NCI-H2107 treated with DMSO at 0.1 percent for 48 hours (cell line): ENCODE measurements around the gene PIP5K1B.
"Not testable (repeated sequence)": the region's sequence is repeated elsewhere in the genome, so short reads cannot be mapped to it uniquely, and the experiment has no call there.

Experiments
- DNase-seq: peaks from one replicate; lab custom pipeline; 2025; ENCODE audit not compliant: unreplicated experiment; lab: John Stamatoyannopoulos, UW

Gene PIP5K1B

DNA sequence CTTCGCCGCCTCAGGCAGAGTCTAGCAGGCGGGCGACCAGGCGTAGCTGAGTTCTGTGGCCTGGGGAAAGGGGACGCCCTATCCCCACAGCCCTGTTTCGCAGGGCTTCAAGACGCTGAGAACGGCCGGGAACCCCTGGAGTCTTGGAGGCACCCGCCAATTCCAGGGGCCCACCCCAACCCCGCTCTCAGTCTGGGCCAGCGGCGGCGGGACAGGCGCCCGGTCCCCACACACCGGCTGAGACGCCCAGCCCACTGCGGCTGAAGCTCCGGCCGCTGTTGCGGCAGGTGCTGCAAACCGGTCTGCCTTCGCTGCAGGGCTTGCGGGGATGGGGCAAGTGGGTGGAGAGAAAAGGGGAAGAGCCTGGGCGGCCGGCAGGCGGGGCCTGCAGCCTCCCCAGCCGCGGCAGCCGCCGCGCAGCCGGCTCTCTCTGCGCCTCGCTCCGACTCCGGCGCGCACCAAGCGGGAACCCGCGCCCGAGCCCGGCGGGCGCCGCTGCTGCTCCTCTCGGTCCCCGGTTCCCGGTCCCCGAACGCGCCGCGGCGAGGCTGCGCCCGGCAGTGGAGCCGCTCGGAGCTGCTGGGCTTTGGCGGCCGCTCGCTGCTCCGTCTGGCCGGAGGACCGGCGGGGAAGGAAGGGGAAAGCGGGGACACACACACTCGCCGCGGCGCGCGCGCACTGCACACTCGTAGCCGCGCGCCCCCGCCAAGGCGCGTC is at the start of gene PIP5K1B:
PIP5K1B (plus strand) TSS at position 427 of the 717 bp plus-strand sequence. CDS start 117,375 bp downstream, outside the sequence.
- DNase-seq = peak; percentile 22

DNA sequence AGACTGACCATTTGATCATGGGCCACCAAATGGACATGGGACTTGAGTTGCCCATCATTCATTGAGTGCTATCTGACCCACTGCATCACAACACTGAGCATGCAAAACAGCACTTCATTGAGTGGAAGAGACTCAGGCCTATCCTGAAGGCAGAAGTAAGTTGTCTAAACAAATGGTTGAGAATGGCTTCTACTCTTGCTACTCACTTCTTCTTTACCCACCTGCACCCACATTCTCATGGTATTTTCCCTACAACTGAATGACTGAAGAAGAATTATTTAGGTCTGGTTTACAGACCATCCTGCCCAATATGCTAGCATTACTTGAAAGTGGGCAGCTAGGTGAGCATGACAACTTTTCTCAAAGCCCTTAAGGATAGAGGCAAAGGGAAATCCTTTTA is 41.0 kb upstream of the PIP5K1B start:
- no peak for DNase-seq

DNA sequence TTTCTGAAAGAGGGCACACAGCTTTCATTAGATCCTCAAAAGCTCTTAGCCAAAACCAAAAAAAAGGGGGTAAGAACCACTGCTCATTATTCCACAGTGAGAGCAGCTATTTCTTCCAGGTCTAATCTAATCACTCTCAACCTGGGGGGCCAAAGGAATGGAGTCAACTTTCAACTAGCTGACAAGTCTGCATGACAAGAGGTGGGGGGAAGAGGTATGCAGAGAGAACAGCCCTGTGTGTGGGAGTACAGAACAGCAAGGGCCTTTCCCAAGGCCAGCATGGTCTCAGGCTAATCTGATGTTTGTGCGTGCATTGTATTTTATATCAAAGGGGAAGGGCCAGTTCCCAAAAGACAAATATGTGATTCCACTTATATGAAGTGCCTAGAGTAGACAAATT is 36.9 kb upstream of the PIP5K1B start:
- no peak for DNase-seq

DNA sequence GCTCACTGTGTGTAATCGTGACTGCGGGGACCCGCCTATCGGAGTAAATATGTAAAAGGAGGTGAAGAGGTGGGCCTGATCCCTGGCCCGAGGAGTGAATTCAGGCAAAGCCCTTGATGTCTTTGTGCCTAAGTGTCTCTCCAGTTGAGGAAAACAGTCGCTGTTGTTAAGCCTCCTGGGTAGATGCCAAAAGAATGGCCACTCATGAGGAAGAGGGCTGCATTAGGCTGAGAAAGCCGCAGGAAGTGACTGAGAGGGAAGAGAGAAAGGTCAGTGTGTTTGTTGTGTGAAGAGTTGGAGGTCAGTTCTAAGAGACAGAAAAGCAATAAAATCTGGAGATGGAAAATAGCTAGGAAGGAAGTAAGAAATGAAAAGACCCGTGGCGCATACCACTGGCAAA is 35.8 kb upstream of the PIP5K1B start:
- DNase-seq = no peak

DNA sequence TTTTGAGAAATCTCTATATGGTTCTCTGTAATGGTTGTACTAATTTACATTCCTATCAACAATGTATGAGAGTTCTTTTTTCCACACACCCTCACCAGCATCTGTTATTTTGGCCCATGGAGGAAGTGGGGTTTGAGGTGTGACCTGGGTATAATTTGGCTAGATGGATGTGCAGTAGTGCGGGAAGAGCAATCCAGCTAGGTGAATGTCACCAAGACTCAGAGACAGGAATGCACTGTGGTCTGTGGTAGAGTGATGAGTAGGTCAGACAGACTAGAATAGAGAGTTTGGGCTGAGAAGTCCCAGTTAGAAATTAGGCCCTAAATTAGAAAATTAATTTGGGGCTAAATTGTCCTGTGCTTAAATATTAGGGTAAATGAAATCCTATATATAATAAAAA is 32.8 kb upstream of the PIP5K1B start:
- no peak for DNase-seq

DNA sequence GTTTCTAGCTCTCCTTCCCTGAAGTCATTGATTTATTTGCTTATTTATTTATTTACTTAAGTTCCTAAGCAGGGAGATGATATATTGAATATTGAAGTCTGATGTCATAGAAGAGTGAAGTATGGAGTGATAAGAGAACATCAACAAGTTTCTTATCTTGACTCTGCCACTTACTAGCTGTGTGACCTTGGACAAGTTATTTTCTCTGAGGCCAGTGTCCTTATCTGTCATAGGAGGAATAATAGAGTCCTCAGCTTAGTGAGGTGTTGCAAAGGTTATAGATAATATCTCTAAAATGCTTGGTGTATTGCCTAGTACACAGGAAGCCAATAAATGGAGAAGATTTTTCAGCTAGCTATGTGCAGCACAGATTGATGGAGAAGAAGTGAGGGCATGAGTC is 32.4 kb upstream of the PIP5K1B start:
- DNase-seq = no peak

- no peak for DNase-seq
These were observed 26.6 kb upstream of the PIP5K1B start for GRCh38 chr9:68678430-68678829.

GRCh38 chr9:68683433-68683832 is 21.6 kb upstream of the PIP5K1B start:
- DNase-seq = no peak

GRCh38 chr9:68685213-68685612 is 19.8 kb upstream of the PIP5K1B start:
- DNase-seq = no peak

GRCh38 chr9:68685770-68686169 is 19.3 kb upstream of the PIP5K1B start:
- DNase-seq = no peak

- DNase-seq = no peak
These were observed 15.0 kb upstream of the PIP5K1B start for GRCh38 chr9:68690088-68690487.

- no peak for DNase-seq
These were observed 12.5 kb upstream of the PIP5K1B start for GRCh38 chr9:68692519-68692918.

GRCh38 chr9:68694125-68694524 is 10.9 kb upstream of the PIP5K1B start:
- no peak for DNase-seq

- DNase-seq = no peak
These were observed 7.2 kb upstream of the PIP5K1B start for GRCh38 chr9:68697851-68698250.

GRCh38 chr9:68698943-68699509 is 6.0 kb upstream of the PIP5K1B start:
- no peak for DNase-seq

DNA sequence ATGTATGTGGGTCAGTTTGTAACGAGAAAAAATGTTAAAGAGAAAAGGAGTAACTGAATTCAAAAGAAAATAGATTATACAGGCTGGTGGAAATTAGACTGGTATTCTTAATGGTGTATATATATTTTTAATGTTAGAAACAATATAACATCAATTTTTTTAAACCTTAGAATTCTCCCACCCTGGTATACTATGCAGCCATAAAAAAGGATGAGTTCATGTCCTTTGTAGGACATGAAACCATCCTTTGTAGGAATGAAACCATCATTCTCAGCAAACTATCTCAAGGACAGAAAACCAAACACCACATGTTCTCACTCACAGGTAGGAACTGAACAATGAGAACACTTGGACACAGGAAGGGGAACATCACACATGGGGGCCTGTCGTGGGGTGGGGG is 5.4 kb upstream of the PIP5K1B start:
- not testable (repeated sequence) for DNase-seq

DNA sequence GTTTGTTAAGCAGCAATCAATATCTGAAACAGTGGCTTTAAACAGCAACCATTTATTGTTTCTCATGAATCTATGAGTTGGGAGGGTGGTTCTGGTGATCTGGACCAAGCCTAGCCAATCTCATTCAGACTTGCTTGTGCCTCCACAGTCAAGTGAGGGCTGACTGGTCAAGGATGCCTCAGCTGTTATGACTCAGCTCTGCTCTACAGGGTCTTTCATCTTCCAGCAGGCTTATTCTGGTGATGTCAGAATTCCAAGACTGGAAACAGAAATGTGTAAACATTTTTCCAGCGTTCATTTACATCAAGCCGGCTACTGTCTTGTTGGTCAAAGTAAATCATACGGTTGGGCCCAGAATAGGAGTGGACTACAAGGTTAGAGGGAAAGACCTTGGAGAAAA is 2.5 kb upstream of the PIP5K1B start:
- no peak for DNase-seq

DNA sequence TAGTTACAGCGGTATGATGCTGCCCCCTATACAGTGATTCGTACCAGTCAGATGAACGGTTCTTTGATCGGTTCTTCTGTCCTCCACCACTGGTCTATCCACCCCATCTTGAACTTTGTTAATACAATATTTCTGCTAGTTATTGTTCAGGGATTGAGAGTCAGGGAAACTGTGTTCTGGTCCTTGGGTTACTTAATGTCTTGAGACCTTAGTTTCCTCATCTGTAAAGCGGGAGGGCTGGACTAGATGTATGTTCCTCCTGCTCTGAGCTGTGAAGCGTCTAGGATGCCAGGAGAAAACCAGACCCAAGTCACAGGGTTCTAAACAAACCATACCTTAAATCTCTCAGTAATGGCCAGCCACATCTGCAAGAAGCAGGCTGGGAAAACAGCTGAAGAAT is 1.4 kb upstream of the PIP5K1B start:
- no peak for DNase-seq

DNA sequence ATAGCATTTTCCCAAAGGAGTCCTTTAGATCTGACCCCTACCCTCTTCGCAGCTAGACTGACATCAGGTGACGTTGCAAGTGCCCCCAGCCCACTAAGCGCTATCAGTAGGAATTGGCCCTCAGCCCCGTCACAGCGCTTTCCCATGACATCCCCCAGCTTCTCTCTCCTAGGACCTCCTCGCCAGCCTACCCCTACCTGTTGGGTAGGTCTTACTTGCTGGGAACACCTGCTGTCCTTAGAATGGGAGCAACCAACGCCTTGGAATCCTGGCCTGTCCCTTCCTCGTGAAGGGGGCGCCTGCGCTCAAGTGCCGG is 584 bp upstream of the PIP5K1B start:
- DNase-seq = no peak

- DNase-seq = no peak
These were observed 707 bp downstream of the PIP5K1B start for GRCh38 chr9:68705531-68706362.

DNA sequence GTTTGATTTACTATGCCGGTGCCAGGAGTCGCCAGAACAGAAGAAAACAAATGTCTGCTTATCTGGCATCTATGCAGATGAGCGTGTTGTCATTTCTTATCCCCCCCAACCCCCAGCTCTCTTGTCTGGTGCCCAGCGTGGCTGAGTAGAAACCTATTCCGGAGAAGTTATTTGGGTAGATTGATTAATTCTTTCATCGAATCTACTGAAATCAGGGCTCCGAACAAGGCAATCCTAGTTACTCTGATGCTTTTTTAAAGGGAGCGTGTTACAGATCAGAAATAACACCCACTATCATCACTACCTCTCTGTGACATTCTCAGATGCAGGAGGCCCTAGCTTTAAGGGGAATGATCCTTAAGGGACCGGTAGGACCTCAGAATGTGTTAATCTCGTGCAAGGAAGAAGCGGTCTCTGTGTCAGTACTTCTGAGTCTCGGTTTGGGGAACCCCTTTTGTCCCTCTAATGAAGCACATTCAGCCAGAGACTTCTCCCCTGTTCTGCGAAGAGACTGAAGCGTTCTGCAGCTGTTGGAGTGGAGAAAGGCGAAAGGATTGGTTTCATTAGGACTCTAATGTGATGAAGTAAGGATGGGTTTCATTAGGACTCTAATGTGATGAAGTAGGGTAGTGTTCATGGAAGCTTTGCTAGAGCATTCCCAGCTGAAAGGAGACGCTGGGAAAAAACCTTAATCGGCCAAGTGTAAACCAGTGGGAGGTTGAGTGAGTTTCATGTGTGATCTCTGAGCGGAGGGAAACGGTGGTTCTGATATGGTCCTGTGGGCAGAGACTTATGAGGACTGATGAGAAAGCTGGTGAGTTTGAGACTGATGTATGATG is 1.5 kb downstream of the PIP5K1B start:
- DNase-seq = no peak
